ENCODE measurements around the gene MXD3. TPM values are rescaled to one million over a fixed set of nuclear protein-coding genes. Genes with fewer than 3 reads are reported as not detected.
"Not testable (repeated sequence)": the region's sequence is repeated elsewhere in the genome, so short reads cannot be mapped to it uniquely, and the experiment has no call there.

The MXD3 gene
- total and polyA plus RNA-seq, 2 donors (not counting 1 experiment from before 2014, with no cell fraction given): 1.8 to 6.6 TPM

DNA sequence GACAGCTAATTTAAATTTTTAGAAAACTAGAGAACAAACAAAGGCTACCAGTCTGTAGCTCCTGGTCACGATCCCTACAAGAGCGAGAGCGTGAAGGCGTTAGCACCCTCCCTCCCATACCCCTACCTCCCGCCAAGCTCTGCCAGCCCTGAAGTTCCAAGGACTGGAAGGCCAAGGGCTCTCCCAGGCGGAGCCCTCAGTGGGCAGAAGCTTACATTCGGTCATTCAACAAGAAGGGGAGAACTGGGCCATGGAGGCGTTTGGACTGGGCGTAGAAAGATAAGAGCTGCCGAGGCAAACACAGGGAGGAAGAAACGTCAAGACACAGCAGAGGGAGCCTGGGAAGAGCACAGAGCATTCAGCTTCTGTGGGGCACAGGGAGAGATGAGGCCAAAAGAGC is 3.0 kb downstream of the MXD3 start:
- Histone ChIP-seq H3K79me2 (ENCODE audit: control insufficient read depth, insufficient read depth, low read length) (peaks cover 43% of the 10 kb centered on the region), H3K4me3 (replicated peaks in 1 of 4; ENCODE audit: control extremely low read depth in 1 of 4, insufficient read depth in 1 of 4, low read depth in 3 of 4, low read length in 4 of 4) (no peak overlapping the region), H3K36me3 (ENCODE audit: control insufficient read depth, insufficient read depth, low read length) (peaks cover 23% of the 10 kb centered on the region), H3K4me1 (ENCODE audit: control insufficient read depth, extremely low read depth, insufficient read depth, low read length) (peaks cover 17% of the 10 kb centered on the region), H2AFZ (ENCODE audit: low read length) (no peak overlapping the region), H3K27me3 (ENCODE audit: control insufficient read depth, insufficient read depth, low read length) (no peaks in the 10 kb centered on the region), H3K4me2 (ENCODE audit: extremely low read depth, insufficient read depth, low read length) (no peak overlapping the region), H3K27ac (ENCODE audit: insufficient read depth, low read length) (no peak overlapping the region), H3K9ac (ENCODE audit: insufficient read depth, low read length) (no peak overlapping the region), H4K20me1 (ENCODE audit: control insufficient read depth, extremely low read depth, insufficient read depth, low read length) (no peaks in the 10 kb centered on the region), H3K9me3 (ENCODE audit: control insufficient read depth, insufficient read depth, low read depth, low read length) (no peaks in the 10 kb centered on the region)
- TF ChIP-seq, protein P1, sequence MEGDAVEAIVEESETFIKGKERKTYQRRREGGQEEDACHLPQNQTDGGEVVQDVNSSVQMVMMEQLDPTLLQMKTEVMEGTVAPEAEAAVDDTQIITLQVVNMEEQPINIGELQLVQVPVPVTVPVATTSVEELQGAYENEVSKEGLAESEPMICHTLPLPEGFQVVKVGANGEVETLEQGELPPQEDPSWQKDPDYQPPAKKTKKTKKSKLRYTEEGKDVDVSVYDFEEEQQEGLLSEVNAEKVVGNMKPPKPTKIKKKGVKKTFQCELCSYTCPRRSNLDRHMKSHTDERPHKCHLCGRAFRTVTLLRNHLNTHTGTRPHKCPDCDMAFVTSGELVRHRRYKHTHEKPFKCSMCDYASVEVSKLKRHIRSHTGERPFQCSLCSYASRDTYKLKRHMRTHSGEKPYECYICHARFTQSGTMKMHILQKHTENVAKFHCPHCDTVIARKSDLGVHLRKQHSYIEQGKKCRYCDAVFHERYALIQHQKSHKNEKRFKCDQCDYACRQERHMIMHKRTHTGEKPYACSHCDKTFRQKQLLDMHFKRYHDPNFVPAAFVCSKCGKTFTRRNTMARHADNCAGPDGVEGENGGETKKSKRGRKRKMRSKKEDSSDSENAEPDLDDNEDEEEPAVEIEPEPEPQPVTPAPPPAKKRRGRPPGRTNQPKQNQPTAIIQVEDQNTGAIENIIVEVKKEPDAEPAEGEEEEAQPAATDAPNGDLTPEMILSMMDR (conservative IDR thresholded peaks at IDR 0.05 in 1 of 2, IDR thresholded peaks at IDR 0.05 in 1 of 2; ENCODE audit: low read depth in 1 of 2, low read length in 2 of 2): no peak
- TF ChIP-seq EZH2 (IDR thresholded peaks at IDR 0.05; ENCODE audit: low read length, missing control alignments): no peak
- DNase-seq (ENCODE audit: low read depth in 2 of 2): no peak

DNA sequence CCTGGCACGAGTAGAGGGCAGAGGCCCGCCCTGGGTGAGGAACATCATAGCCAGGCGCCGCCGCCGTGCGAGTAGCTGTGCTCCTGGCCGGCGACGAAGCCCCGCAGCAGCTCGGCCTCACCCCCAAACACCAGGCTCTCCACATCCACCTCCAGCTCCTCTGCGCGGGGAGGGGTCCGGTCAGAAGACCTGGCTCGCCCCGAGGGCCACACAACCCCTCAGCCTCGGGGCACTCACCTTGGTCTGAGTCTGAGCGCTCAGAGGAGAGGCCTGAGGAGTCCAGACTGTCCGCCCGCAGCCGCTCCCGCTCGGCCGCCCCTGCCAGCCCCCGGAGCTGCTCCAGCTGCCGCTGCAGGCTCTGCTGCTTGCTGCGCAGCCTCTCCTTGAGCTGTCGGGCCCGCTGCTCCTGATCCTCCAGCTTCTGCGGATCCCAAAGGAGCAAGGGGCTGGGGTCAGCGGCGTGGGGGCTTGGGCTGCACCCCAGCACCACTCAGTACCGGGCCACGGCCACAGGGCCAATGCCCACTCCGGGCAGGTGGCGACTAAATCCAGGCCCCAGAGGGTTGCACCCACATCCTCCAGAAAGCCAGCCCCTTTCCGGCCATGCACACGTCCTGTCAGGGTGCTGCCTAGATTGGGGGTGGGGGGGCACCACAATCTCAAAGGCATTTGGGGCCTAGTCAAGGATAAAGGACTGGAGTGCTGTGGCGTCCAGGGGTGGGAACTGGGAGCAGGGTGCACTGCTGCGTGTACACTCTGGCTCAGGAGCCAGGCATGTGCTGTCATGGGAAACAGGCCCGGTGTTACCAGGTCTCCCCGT is 3.9 kb downstream of the MXD3 start:
- TF ChIP-seq, protein P1 (conservative IDR thresholded peaks at IDR 0.05 in 1 of 2, IDR thresholded peaks at IDR 0.05 in 1 of 2; ENCODE audit: low read depth in 1 of 2, low read length in 2 of 2): no peak
- no peak for TF ChIP-seq EZH2 (IDR thresholded peaks at IDR 0.05; ENCODE audit: low read length, missing control alignments)
- no peak overlapping the region for H3K4me2 ChIP-seq (ENCODE audit: extremely low read depth, insufficient read depth, low read length)
- H3K9me3 ChIP-seq (ENCODE audit: control insufficient read depth, insufficient read depth, low read depth, low read length): no peaks in the 10 kb centered on the region
- no peak overlapping the region for H3K4me3 ChIP-seq (replicated peaks in 1 of 4; ENCODE audit: control extremely low read depth in 1 of 4, insufficient read depth in 1 of 4, low read depth in 3 of 4, low read length in 4 of 4)
- peaks cover 23% of the 10 kb centered on the region for H3K36me3 ChIP-seq (ENCODE audit: control insufficient read depth, insufficient read depth, low read length)
- peak overlapping the region; percentile 4 for H3K27ac ChIP-seq (ENCODE audit: insufficient read depth, low read length)
- H3K27me3 ChIP-seq (ENCODE audit: control insufficient read depth, insufficient read depth, low read length): no peaks in the 10 kb centered on the region
- H3K9ac ChIP-seq (ENCODE audit: insufficient read depth, low read length): no peak overlapping the region
- no peak for DNase-seq (ENCODE audit: low read depth in 2 of 2)
- peaks cover 14% of the 10 kb centered on the region for H3K4me1 ChIP-seq (ENCODE audit: control insufficient read depth, extremely low read depth, insufficient read depth, low read length)
- peaks cover 49% of the 10 kb centered on the region for H3K79me2 ChIP-seq (ENCODE audit: control insufficient read depth, insufficient read depth, low read length)
- H4K20me1 ChIP-seq (ENCODE audit: control insufficient read depth, extremely low read depth, insufficient read depth, low read length): no peaks in the 10 kb centered on the region
- no peak overlapping the region for H2AFZ ChIP-seq (ENCODE audit: low read length)

DNA sequence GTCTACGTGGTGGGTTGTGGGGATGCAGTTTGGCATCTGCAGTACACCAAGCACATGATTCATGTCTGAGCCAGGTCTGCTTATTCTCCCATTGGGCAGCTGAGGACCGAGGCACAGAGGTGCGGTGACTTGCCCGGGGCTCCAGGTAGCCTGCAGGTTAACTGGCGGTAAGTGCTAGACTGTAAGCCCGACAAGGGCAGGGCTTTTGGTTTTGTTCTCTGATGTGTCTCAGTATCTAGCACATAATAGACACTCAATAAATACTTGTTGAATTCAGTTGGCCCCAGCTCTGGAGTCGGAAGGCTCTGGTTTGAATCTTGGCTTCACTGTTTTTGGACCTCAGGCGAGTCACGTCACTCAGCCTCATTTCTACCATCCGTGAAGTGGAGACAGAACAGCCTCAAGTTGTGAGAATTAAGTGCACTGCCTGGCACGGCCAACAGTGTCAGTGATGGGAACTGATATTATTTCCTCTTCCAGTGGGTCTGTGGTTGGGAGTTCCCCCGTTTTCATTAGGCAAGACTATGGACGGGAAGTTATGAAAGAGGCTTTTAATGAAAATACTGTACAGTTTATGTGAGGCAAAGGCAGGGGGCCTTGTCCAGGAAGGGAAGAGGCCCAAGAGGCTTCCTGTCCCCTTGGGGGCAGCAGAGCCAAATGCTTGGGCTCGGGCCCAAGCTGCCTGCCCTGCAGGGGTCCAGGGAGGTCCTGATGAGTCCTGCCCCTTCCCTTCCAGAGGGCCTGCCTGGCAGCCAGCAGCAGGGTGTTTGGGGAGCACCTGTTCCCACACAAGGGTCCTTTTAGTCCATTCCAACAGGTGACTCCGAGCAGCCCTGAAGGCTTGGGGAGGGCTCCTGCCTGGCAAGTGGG is 4.8 kb downstream of the MXD3 start:
- Histone ChIP-seq H3K4me1 (ENCODE audit: control insufficient read depth, extremely low read depth, insufficient read depth, low read length) (peaks cover 17% of the 10 kb centered on the region), H3K4me2 (ENCODE audit: extremely low read depth, insufficient read depth, low read length) (no peak overlapping the region), H3K27me3 (ENCODE audit: control insufficient read depth, insufficient read depth, low read length) (no peaks in the 10 kb centered on the region), H3K27ac (ENCODE audit: insufficient read depth, low read length) (peak overlapping the region; percentile 4), H3K9me3 (ENCODE audit: control insufficient read depth, insufficient read depth, low read depth, low read length) (no peaks in the 10 kb centered on the region), H3K79me2 (ENCODE audit: control insufficient read depth, insufficient read depth, low read length) (peaks cover 58% of the 10 kb centered on the region), H3K9ac (ENCODE audit: insufficient read depth, low read length) (no peak overlapping the region), H3K36me3 (ENCODE audit: control insufficient read depth, insufficient read depth, low read length) (peaks cover 24% of the 10 kb centered on the region), H3K4me3 (replicated peaks in 1 of 4; ENCODE audit: control extremely low read depth in 1 of 4, insufficient read depth in 1 of 4, low read depth in 3 of 4, low read length in 4 of 4) (no peak overlapping the region), H4K20me1 (ENCODE audit: control insufficient read depth, extremely low read depth, insufficient read depth, low read length) (no peaks in the 10 kb centered on the region), H2AFZ (ENCODE audit: low read length) (no peak overlapping the region)
- DNase-seq (ENCODE audit: low read depth in 2 of 2): peak in 1 of 2 donors; percentile 6
- TF ChIP-seq, protein P1 (conservative IDR thresholded peaks at IDR 0.05 in 1 of 2, IDR thresholded peaks at IDR 0.05 in 1 of 2; ENCODE audit: low read depth in 1 of 2, low read length in 2 of 2): no peak
- no peak for TF ChIP-seq EZH2 (IDR thresholded peaks at IDR 0.05; ENCODE audit: low read length, missing control alignments)

DNA sequence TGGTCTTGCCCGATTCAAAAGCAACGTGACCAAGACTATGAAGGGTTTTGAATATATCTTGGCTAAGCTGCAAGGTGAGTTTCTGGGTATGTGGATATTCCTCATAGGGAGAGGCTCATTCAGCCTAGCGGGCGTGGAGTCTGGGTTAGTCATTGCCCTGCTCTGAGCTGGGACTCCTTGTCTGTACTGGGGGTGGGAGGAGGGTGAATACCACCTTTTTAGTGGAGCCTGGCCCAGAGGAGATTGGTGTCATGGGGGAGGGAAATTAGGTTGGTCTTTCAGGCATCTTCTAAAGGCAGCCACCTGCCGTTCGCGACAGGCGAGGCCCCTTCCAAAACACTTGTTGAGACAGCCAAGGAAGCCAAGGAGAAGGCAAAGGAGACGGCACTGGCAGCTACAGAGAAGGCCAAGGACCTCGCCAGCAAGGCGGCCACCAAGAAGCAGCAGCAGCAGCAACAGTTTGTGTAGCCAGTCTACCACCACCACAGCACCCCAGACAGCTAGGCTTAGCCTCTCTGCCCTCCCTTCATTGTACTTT is 5.5 kb downstream of the MXD3 start:
- H3K27me3 ChIP-seq (ENCODE audit: control insufficient read depth, insufficient read depth, low read length); H3K27ac ChIP-seq (ENCODE audit: insufficient read depth, low read length); H3K4me3 ChIP-seq (replicated peaks in 1 of 4; ENCODE audit: control extremely low read depth in 1 of 4, insufficient read depth in 1 of 4, low read depth in 3 of 4, low read length in 4 of 4); DNase-seq (ENCODE audit: low read depth in 2 of 2); H3K9me3 ChIP-seq (ENCODE audit: control insufficient read depth, insufficient read depth, low read depth, low read length); H3K4me2 ChIP-seq (ENCODE audit: extremely low read depth, insufficient read depth, low read length); H2AFZ ChIP-seq (ENCODE audit: low read length); H4K20me1 ChIP-seq (ENCODE audit: control insufficient read depth, extremely low read depth, insufficient read depth, low read length); H3K9ac ChIP-seq (ENCODE audit: insufficient read depth, low read length): not testable (repeated sequence)
- Histone ChIP-seq H3K4me1 (ENCODE audit: control insufficient read depth, extremely low read depth, insufficient read depth, low read length) (peaks cover 18% of the 10 kb centered on the region), H3K79me2 (ENCODE audit: control insufficient read depth, insufficient read depth, low read length) (peaks cover 54% of the 10 kb centered on the region), H3K36me3 (ENCODE audit: control insufficient read depth, insufficient read depth, low read length) (peaks cover 30% of the 10 kb centered on the region)
